Loucy (cell line): ENCODE measurements around the gene FAT1.

Source experiments
- H2AFZ ChIP-seq: fragments of 200-600 bp; sonication (generic); 2 replicates; pipeline ENCODE4 v1.6.0; 2016; ENCODE audit warnings: antibody characterized with exemption, mild to moderate bottlenecking, low read length, moderate library complexity
- H3F3A ChIP-seq: fragments of 200-600 bp; 2 replicates; pipeline ENCODE4 v1.6.0; 2016; ENCODE audit warnings: antibody characterized with exemption, low read depth, mild to moderate bottlenecking
- H3K27me3 ChIP-seq: fragments of 200-600 bp; sonication (generic); 2 replicates; pipeline ENCODE4 v1.6.1; 2014; ENCODE audit warnings: low read length, mild to moderate bottlenecking; ENCODE audit not compliant: insufficient read depth, poor library complexity, severe bottlenecking
- H3K36me3 ChIP-seq: fragments of 200-600 bp; sonication (generic); 2 replicates; pipeline ENCODE4 v1.6.1; 2016; ENCODE audit warnings: low read length; ENCODE audit not compliant: insufficient read depth
- H3K4me1 ChIP-seq: fragments of 200-600 bp; sonication (generic); 2 replicates; pipeline ENCODE4 v1.5.1; 2014; ENCODE audit warnings: low read length, mild to moderate bottlenecking; ENCODE audit not compliant: insufficient read depth, poor library complexity, severe bottlenecking
- H3K4me2 ChIP-seq: fragments of 200-600 bp; sonication (generic); 2 replicates; pipeline ENCODE4 v1.6.0; 2014; ENCODE audit warnings: antibody characterized with exemption, low read length, low read depth, mild to moderate bottlenecking; ENCODE audit not compliant: poor library complexity, severe bottlenecking
- H3K4me3 ChIP-seq: fragments of 200-600 bp; sonication (generic); 2 replicates; pipeline ENCODE4 v1.5.1; 2014; ENCODE audit warnings: low read length, mild to moderate bottlenecking, mixed read lengths; ENCODE audit not compliant: poor library complexity, severe bottlenecking
- H3K79me2 ChIP-seq: fragments of 200-600 bp; sonication (generic); 2 replicates; pipeline ENCODE4 v1.6.1; 2014; ENCODE audit warnings: low read length; ENCODE audit not compliant: insufficient read depth
- H3K9ac ChIP-seq: fragments of 200-600 bp; sonication (generic); 2 replicates; pipeline ENCODE4 v1.6.0; 2014; ENCODE audit warnings: mild to moderate bottlenecking, low read depth, low read length, moderate library complexity; ENCODE audit not compliant: poor library complexity, severe bottlenecking
- H3K9me2 ChIP-seq: fragments of 200-600 bp; sonication (generic); replicated peaks from 2 replicates; pipeline ENCODE4 v1.6.1; 2016; ENCODE audit warnings: low read depth, low read length, mixed read lengths
- H3K9me3 ChIP-seq: fragments of 200-600 bp; sonication (generic); 2 replicates; pipeline ENCODE4 v1.6.1; 2014; ENCODE audit warnings: mild to moderate bottlenecking, antibody characterized with exemption, low read length, low read depth; ENCODE audit not compliant: insufficient read depth
- H4K20me1 ChIP-seq: fragments of 200-600 bp; sonication (generic); 2 replicates; pipeline ENCODE4 v1.6.0; 2014; ENCODE audit warnings: antibody characterized with exemption, low read length, mild to moderate bottlenecking; ENCODE audit not compliant: insufficient read depth, poor library complexity, severe bottlenecking
- CTCF ChIP-seq: fragments of 200-600 bp; sonication (generic); conservative IDR thresholded peaks from 2 replicates; pipeline ENCODE4 v1.5.1; 2014; ENCODE audit warnings: mild to moderate bottlenecking, antibody characterized with exemption, low read length
- EZH2phosphoT487 ChIP-seq: fragments of 200-600 bp; IDR thresholded peaks from 2 replicates; pipeline ENCODE4 v1.6.1; 2018; ENCODE audit warnings: antibody characterized with exemption, mild to moderate bottlenecking, moderate library complexity, borderline replicate concordance

Gene FAT1

DNA sequence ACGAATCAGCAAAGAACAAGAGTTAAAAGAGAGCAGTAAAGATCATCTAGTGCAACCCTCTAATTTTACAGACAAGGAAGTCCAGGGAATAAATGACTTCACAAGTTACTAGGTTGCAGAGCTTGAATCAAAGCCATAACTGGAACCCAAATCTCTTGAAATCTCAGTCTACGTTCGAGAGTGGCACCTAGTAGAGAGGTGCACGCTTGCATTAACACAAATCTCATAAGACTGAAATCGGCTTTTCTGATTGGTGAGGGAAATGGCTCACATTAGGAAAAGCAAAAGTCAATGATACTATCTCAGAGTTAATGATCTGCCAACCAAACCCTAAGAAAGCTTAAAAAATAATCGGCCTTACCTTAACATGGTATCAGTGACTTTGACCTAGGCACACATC, 43.0 kb downstream of the FAT1 start:
- no peak overlapping the region for H2AFZ ChIP-seq
- no peak overlapping the region for H3K4me2 ChIP-seq
- TF ChIP-seq EZH2phosphoT487 (no peak), CTCF (no peak)
- no peaks in the 10 kb centered on the region for H3K79me2 ChIP-seq
- no peaks in the 10 kb centered on the region for H3K9me3 ChIP-seq
- H4K20me1 ChIP-seq = no peaks in the 10 kb centered on the region
- no peaks in the 10 kb centered on the region for H3F3A ChIP-seq
- no peak overlapping the region for H3K9ac ChIP-seq
- H3K4me3 ChIP-seq = no peak overlapping the region
- no peaks in the 10 kb centered on the region for H3K9me2 ChIP-seq
- no peaks in the 10 kb centered on the region for H3K4me1 ChIP-seq
- no peaks in the 10 kb centered on the region for H3K27me3 ChIP-seq
- H3K36me3 ChIP-seq = no peaks in the 10 kb centered on the region

DNA sequence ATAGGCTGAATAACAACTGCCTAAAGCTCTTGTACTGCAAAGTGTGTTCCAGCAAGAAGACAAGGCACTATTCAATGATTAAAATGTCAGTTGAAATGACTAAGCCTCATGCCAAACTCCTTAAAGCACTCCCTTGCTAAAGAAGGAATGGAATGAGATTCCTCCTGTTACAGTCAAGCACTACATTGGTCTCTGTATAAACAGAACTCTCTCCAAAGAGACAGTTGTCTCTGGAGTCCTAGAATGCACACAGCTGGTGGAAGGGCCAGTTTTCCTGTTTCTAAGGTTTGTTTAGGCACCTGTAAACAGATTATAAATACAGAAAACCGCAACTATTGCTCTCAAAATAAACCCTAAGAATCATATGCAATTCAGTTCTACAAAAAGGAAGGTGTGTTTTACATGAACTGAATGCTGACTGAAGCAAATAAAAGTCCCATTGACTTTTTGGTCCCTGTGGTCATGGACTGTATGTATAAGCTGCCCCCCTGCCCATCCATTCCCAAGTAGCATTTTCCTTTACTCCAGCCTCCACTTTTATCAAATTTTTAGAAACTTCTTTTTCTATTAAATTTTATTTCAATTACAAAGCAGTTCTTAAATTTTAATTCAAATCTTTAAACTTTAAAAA, 47.0 kb downstream of the FAT1 start:
- Histone ChIP-seq H3K9me2 (no peaks in the 10 kb centered on the region), H3K9me3 (no peaks in the 10 kb centered on the region), H3K4me3 (no peak overlapping the region), H2AFZ (no peak overlapping the region), H3K4me2 (no peak overlapping the region), H3K9ac (no peak overlapping the region), H3F3A (no peaks in the 10 kb centered on the region), H4K20me1 (no peaks in the 10 kb centered on the region), H3K4me1 (no peaks in the 10 kb centered on the region), H3K27me3 (no peaks in the 10 kb centered on the region), H3K36me3 (no peaks in the 10 kb centered on the region), H3K79me2 (no peaks in the 10 kb centered on the region)
- TF ChIP-seq CTCF (no peak), EZH2phosphoT487 (no peak)

DNA sequence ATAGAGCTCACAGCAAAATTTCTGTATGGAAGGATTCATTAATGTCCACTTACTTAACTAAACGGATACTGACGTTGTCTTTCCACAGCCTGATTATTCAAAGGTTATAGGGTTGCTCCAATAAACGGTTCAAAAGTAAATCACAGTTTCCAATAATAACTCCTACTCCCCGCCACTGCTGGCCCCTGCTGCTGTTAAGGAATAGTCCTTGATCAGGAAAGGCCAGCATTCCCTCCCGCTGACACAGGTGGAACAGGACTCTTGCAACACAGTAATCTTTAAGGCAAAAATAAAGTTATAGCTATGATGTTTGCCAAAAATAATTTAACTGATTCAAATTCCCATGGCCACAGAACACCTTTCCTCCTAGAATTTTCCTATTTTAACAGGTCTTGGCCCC, 53.9 kb downstream of the FAT1 start:
- H3K4me3 ChIP-seq = no peak overlapping the region
- no peaks in the 10 kb centered on the region for H4K20me1 ChIP-seq
- no peaks in the 10 kb centered on the region for H3K9me2 ChIP-seq
- no peaks in the 10 kb centered on the region; the same call in 1 of the 2 replicates for H3K9me3 ChIP-seq
- no peaks in the 10 kb centered on the region for H3F3A ChIP-seq
- H2AFZ ChIP-seq = no peak overlapping the region
- H3K27me3 ChIP-seq = no peaks in the 10 kb centered on the region
- H3K36me3 ChIP-seq = no peaks in the 10 kb centered on the region
- no peak overlapping the region for H3K9ac ChIP-seq
- no peak for TF ChIP-seq EZH2phosphoT487
- TF ChIP-seq CTCF = 0 out of 2 replicates have a peak, but pooled peaks have one; percentile 4
- no peaks in the 10 kb centered on the region for H3K79me2 ChIP-seq
- H3K4me2 ChIP-seq = no peak overlapping the region
- H3K4me1 ChIP-seq = no peaks in the 10 kb centered on the region
